ENCODE data around the gene SLC38A3. TPM values are rescaled to one million over a fixed set of nuclear protein-coding genes. Genes with fewer than 3 reads are reported as not detected.
"Not testable (repeated sequence)": the region's sequence is repeated elsewhere in the genome, so short reads cannot be mapped to it uniquely, and the experiment has no call there.

SLC38A3 gene
- total RNA-seq, 8 experiments from 2014 or later = 0.46 to 9.0 (median 0.85) TPM

- in situ Hi-C loops (cut with MboI; ENCODE audit: low pct_unique_long_range_greater_than_20kb in 2 of 9, low sequenced_read_pairs in 9 of 9, unreplicated experiment in 9 of 9); H3K4me3 ChIP-seq; H3K4me1 ChIP-seq (replicated peaks in 1 of 2); ATAC-seq (replicated peaks in 6 of 8); H3K27ac ChIP-seq: not testable (repeated sequence)
- WGBS, 10 experiments = 82 to 94% (median 87%) methylated on average over 1 to 5 of the region's 5 CpGs; no CpG with 5 or more reads in 4 of the 10 experiments
Observed at GRCh38 chr3:50211368-50211717, 6.3 kb downstream of the SLC38A3 start.

- peak in 2 of 8 experiments; percentile 15 to 32 for ATAC-seq (replicated peaks in 6 of 8)
- WGBS, 10 experiments = 40 to 75% (median 67%) methylated on average over 1 to 2 of the region's 2 CpGs; no CpG with 5 or more reads in 7 of the 10 experiments
- Histone ChIP-seq H3K4me3 (no peak overlapping the region), H3K4me1 (replicated peaks in 1 of 2) (peaks cover 0 to 4% of the 10 kb centered on the region in 2 donors), H3K27ac (no peak overlapping the region)
- in situ Hi-C loops (cut with MboI; ENCODE audit: low pct_unique_long_range_greater_than_20kb in 2 of 9, low sequenced_read_pairs in 9 of 9, unreplicated experiment in 9 of 9) = no loop called here
Observed at GRCh38 chr3:50211930-50212329, 6.9 kb downstream of the SLC38A3 start.

DNA sequence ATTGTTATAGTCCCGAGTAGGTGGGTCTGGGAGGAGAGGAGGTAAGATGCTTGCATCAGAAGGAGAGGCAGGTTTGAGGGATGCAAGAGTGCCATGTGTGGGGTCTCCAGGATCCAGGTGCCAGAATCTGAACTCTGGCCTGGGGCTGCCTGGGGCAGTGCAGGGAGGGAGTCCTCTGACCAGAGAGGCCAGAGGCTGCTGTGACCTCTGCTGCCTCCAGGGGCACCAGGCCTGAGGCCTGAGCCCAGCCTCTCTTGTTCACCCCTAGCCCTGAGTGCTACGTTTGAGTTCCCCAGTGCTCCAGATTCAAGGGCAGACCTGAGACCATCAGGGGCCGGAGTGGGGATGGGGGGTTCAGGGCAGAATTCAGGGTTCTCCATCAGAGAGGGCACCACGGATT, 7.4 kb downstream of the SLC38A3 start:
- in situ Hi-C loops (cut with MboI; ENCODE audit: low pct_unique_long_range_greater_than_20kb in 2 of 9, low sequenced_read_pairs in 9 of 9, unreplicated experiment in 9 of 9) = no loop called here
- ATAC-seq (replicated peaks in 6 of 8) = peak in 3 of 8 experiments; percentile 6 to 39 (median 39)
- 20 to 92% methylated on average over 2 of the region's 4 CpGs; no CpG with 5 or more reads in 8 of the 10 experiments for WGBS, 10 experiments
- Histone ChIP-seq H3K4me1 (replicated peaks in 1 of 2) (peaks cover 0 to 4% of the 10 kb centered on the region in 2 donors), H3K4me3 (no peak overlapping the region), H3K27ac (no peak overlapping the region)

DNA sequence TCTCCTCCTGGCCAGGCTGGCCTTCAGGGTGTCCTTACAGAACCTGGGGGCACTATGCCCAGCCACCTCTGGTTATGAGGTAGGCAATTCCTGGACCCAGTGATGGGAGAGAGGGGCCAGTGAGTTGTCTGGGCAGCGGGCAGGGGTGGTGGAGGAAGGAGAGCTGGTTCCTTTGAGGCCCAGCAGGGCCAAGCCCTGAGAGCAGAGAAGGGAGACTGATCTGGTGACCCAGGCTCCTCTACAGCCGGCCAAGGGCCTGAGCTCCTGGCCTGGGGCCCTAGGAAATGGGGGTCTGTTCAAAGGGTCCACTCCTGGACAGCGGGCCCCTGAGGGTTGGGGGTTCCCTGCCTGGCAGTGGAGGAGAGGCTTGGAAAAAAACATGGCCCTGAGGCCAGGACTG, 7.9 kb downstream of the SLC38A3 start:
- no peak overlapping the region for H3K4me3 ChIP-seq
- WGBS, 10 experiments = 83% methylated on average over 1 to 2 of the region's 3 CpGs; no CpG with 5 or more reads in 8 of the 10 experiments
- H3K4me1 ChIP-seq (replicated peaks in 1 of 2) = peaks cover 0 to 4% of the 10 kb centered on the region in 2 donors
- no peak for ATAC-seq (replicated peaks in 6 of 8)
- H3K27ac ChIP-seq = no peak overlapping the region
- in situ Hi-C loops (cut with MboI; ENCODE audit: low pct_unique_long_range_greater_than_20kb in 2 of 9, low sequenced_read_pairs in 9 of 9, unreplicated experiment in 9 of 9) = no loop called here

DNA sequence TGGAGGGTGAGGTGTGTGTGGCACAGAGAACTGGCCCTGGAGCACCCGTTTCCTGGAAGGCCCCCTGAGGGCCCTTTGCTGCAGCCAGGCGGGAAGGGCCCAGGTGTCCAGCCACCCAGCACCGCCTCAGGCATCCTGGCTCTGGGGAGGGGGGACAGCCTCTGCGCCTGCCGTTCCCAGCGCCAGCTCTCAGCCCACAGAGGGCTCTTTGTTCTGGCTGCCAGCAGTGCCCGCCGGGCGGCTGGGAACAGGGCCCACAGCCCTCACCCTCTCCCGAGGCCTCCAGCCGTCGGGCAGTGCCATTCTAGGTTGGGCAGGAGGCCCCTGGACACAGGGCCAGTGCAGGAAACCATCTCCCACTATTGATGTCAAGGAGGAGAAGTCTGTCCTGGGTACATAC, 8.3 kb downstream of the SLC38A3 start:
- peak in 3 of 8 experiments; percentile 18 to 45 (median 20) for ATAC-seq (replicated peaks in 6 of 8)
- WGBS, 10 experiments = 80 to 91% (median 80%) methylated on average over 1 to 7 of the region's 12 CpGs; no CpG with 5 or more reads in 7 of the 10 experiments
- peaks cover 0 to 4% of the 10 kb centered on the region in 2 donors for H3K4me1 ChIP-seq (replicated peaks in 1 of 2)
- no peak overlapping the region for H3K4me3 ChIP-seq
- in situ Hi-C loops (cut with MboI; ENCODE audit: low pct_unique_long_range_greater_than_20kb in 2 of 9, low sequenced_read_pairs in 9 of 9, unreplicated experiment in 9 of 9) = no loop called here
- H3K27ac ChIP-seq = no peak overlapping the region

- no peak overlapping the region for H3K27ac ChIP-seq
- in situ Hi-C loops (cut with MboI; ENCODE audit: low pct_unique_long_range_greater_than_20kb in 2 of 9, low sequenced_read_pairs in 9 of 9, unreplicated experiment in 9 of 9) = no loop called here
- H3K4me3 ChIP-seq = no peak overlapping the region
- H3K4me1 ChIP-seq (replicated peaks in 1 of 2) = peaks cover 0 to 4% of the 10 kb centered on the region in 2 donors
- no peak for ATAC-seq (replicated peaks in 6 of 8)
- WGBS, 10 experiments = 41 to 92% (median 70%) methylated on average over 1 to 3 of the region's 10 CpGs; no CpG with 5 or more reads in 6 of the 10 experiments
Observed at GRCh38 chr3:50214824-50215223, 9.8 kb downstream of the SLC38A3 start.

DNA sequence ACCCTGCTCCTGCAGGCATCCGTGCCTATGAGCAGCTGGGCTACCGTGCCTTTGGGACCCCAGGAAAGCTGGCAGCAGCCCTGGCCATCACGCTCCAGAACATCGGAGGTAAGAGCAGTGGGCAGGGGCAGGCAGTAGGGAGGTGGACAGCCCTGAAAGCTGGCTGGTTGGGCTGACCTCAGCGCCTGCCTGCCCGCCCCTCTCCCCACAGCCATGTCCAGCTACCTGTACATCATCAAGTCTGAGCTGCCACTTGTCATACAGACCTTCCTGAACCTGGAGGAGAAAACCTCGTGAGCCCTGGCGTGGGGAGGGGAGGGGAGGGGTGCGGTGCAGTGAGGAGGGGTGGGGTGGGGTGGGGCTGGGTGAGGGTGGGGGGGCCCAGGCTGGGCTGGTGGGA, 10.5 kb downstream of the SLC38A3 start:
- Histone ChIP-seq H3K4me3 (no peak overlapping the region), H3K4me1 (replicated peaks in 1 of 2) (peaks cover 0 to 8% of the 10 kb centered on the region in 2 donors), H3K27ac (no peak overlapping the region)
- 60 to 100% (median 78%) methylated on average over 1 to 4 of the region's 9 CpGs; no CpG with 5 or more reads in 6 of the 10 experiments for WGBS, 10 experiments
- no peak for ATAC-seq (replicated peaks in 6 of 8)
- in situ Hi-C loops (cut with MboI; ENCODE audit: low pct_unique_long_range_greater_than_20kb in 2 of 9, low sequenced_read_pairs in 9 of 9, unreplicated experiment in 9 of 9) = no loop called here

DNA sequence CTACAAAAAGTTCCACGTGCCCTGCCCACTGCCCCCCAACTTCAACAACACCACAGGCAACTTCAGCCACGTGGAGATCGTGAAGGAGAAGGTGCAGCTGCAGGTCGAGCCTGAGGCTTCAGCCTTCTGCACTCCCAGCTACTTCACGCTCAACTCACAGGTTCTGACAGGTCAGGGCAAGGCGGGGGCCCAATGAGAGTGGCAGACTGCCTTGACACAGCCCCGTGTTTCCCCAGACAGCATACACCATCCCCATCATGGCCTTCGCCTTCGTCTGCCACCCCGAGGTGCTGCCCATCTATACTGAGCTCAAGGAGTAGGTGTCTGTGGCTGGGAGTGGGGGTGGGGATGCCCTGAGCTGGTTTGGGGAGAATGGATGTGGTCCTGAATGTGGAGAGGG, 12.6 kb downstream of the SLC38A3 start:
- ATAC-seq (replicated peaks in 6 of 8) = no peak
- WGBS, 10 experiments = 23 to 35% (median 27%) methylated on average over 3 to 5 of the region's 10 CpGs; no CpG with 5 or more reads in 7 of the 10 experiments
- in situ Hi-C loops (cut with MboI; ENCODE audit: low pct_unique_long_range_greater_than_20kb in 2 of 9, low sequenced_read_pairs in 9 of 9, unreplicated experiment in 9 of 9) = no loop called here
- Histone ChIP-seq H3K4me1 (replicated peaks in 1 of 2) (peaks cover 3 to 20% of the 10 kb centered on the region in 2 donors), H3K27ac (no peak overlapping the region), H3K4me3 (no peak overlapping the region)

DNA sequence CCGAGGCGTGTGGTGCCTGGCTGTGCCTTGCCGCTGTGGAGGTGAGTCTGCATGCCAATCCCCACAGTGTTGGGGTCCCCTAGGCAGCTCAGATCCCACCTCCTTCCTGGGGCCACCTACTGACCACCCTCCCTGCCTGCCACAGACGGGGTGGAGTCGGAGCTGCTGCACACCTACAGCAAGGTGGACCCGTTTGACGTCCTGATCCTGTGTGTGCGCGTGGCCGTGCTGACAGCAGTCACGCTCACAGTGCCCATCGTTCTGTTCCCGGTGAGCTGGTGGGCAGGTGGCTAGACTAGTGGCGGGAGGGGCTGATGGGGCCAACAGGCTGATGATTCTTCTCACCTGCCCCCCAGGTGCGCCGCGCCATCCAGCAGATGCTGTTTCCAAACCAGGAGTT, 13.4 kb downstream of the SLC38A3 start:
- H3K4me1 ChIP-seq (replicated peaks in 1 of 2) = peaks cover 3 to 20% of the 10 kb centered on the region in 2 donors
- no peak for ATAC-seq (replicated peaks in 6 of 8)
- no peak overlapping the region for H3K27ac ChIP-seq
- 40 to 100% (median 90%) methylated on average over 1 to 7 of the region's 17 CpGs; no CpG with 5 or more reads in 6 of the 10 experiments for WGBS, 10 experiments
- in situ Hi-C loops (cut with MboI; ENCODE audit: low pct_unique_long_range_greater_than_20kb in 2 of 9, low sequenced_read_pairs in 9 of 9, unreplicated experiment in 9 of 9) = no loop called here
- no peak overlapping the region for H3K4me3 ChIP-seq

DNA sequence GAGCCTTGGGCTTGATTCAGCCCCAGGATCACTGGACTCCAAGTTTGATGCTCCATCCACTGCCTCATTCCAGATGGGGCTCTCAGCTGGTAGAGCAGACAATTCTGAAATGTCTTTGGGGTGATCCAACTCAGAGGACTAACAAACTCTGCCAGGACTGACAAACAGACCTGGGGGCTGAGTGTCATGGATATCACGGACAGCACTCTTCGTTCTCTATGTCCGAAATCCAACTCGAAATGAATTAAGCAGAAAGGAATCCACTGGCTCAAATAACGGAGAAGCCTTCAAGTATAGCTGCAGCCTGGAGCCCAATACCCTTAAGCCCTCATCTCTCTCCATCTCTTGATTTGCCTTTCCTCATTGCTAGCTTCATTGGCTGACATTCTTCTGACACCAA, 14.2 kb downstream of the SLC38A3 start:
- H3K4me1 ChIP-seq (replicated peaks in 1 of 2) = peaks cover 3 to 20% of the 10 kb centered on the region in 2 donors
- in situ Hi-C loops (cut with MboI; ENCODE audit: low pct_unique_long_range_greater_than_20kb in 2 of 9, low sequenced_read_pairs in 9 of 9, unreplicated experiment in 9 of 9) = no loop called here
- no peak overlapping the region for H3K27ac ChIP-seq
- 40 to 90% (median 83%) methylated on average over 1 to 5 of the region's 5 CpGs; no CpG with 5 or more reads in 2 of the 10 experiments for WGBS, 10 experiments
- ATAC-seq (replicated peaks in 6 of 8) = no peak
- H3K4me3 ChIP-seq = no peak overlapping the region

- Histone ChIP-seq H3K4me3 (no peak overlapping the region), H3K27ac (no peak overlapping the region), H3K4me1 (replicated peaks in 1 of 2) (peaks cover 3 to 20% of the 10 kb centered on the region in 2 donors)
- WGBS, 10 experiments = 60 to 100% (median 80%) methylated on average over 1 to 2 of the region's 6 CpGs; no CpG with 5 or more reads in 7 of the 10 experiments
- ATAC-seq (replicated peaks in 6 of 8) = peak in 1 of 8 experiments; percentile 3
- in situ Hi-C loops (cut with MboI; ENCODE audit: low pct_unique_long_range_greater_than_20kb in 2 of 9, low sequenced_read_pairs in 9 of 9, unreplicated experiment in 9 of 9) = no loop called here
Observed at GRCh38 chr3:50220109-50220508, 15.0 kb downstream of the SLC38A3 start.

- Histone ChIP-seq H3K4me1 (replicated peaks in 1 of 2) (peaks cover 3 to 20% of the 10 kb centered on the region in 2 donors), H3K4me3 (no peak overlapping the region), H3K27ac (no peak overlapping the region)
- peak in 5 of 8 experiments; percentile 15 to 55 (median 23) for ATAC-seq (replicated peaks in 6 of 8)
- in situ Hi-C loops (cut with MboI; ENCODE audit: low pct_unique_long_range_greater_than_20kb in 2 of 9, low sequenced_read_pairs in 9 of 9, unreplicated experiment in 9 of 9) = no loop called here
- no CpG with 5 or more reads among the region's 4 CpGs for WGBS, 10 experiments
Observed at GRCh38 chr3:50221051-50221410, 16.0 kb downstream of the SLC38A3 start.

DNA sequence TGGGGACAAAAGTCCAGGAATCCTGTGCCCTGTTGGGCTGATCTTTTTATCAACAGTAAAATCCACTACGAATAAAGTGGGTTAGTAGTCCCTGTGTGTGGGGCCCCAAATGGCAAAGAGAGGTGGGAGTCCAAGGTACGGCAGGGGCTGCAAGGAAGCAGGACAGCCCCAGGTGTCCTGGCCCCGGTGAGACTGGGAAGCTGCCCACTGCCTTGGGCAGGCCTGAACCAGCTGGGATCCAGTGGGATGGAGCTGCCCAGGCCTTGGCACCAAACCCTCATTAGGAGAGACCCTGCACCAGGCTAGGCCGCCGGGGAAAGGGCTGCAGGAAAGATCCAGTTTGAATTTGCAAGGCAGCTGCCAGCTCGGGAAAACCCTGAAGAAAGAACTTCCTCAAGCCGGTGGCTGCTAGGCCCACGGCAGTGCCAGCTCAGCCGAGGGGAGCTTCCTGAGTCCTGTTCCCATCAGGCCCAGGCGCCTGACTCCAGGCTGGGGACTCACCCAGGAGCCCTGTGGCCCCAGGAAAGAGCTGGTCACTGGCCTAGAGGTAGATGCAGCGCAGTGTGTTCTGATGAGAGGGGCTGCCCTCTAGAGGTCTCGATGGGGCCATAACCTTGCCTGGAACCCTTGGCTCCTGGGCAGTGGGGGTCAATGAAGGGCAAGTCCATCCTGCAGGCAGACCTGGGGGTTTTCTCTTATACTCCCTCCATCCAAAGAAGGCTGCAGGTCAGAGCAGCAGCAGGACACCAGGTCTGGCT, 16.5 kb downstream of the SLC38A3 start:
- Histone ChIP-seq H3K4me1 (replicated peaks in 1 of 2) (peaks cover 3 to 23% of the 10 kb centered on the region in 2 donors), H3K4me3 (no peak overlapping the region), H3K27ac (no peak overlapping the region)
- in situ Hi-C loops (cut with MboI; ENCODE audit: low pct_unique_long_range_greater_than_20kb in 2 of 9, low sequenced_read_pairs in 9 of 9, unreplicated experiment in 9 of 9) = no loop called here
- peak in 4 of 8 experiments; percentile 2 to 32 (median 10) for ATAC-seq (replicated peaks in 6 of 8)
- 14 to 92% (median 60%) methylated on average over 1 to 5 of the region's 12 CpGs; no CpG with 5 or more reads in 6 of the 10 experiments for WGBS, 10 experiments

Measured in motor neuron (in vitro differentiated cells).